OCI-LY7 (cell line): ENCODE results near the gene HIF1A. TPM values are rescaled to one million over a fixed set of nuclear protein-coding genes. Genes with fewer than 3 reads are reported as not detected.

Experiments
- BruUV-seq: library from RNA; stranded (reverse); fragments of 400-500 nt; replicated peaks from 2 replicates; lab custom pipeline; 2021; lab: Mats Ljungman, UMichigan
- CTCF ChIA-PET: fragments of 300-600 bp; sonication (Branson Sonifier 250); formaldehyde crosslinking; loops from one replicate; lab custom pipeline; 2022; ENCODE audit warnings: antibody characterized with exemption; ENCODE audit not compliant: unreplicated experiment; lab: Charles Lee
- POLR2A ChIA-PET: fragments of 300-600 bp; sonication (Branson Sonifier 250); formaldehyde crosslinking; loops from one replicate; lab custom pipeline; 2022; ENCODE audit warnings: antibody characterized with exemption; lab: Charles Lee
- DNase-seq: peaks from one replicate; pipeline ENCODE4 v3.0.0-alpha.2; 2015; ENCODE audit warnings: low spot score
- H2AFZ ChIP-seq: fragments of 200-600 bp; sonication (generic), shearing (Covaris generic); 2 replicates; pipeline ENCODE4 v1.6.1; 2014; ENCODE audit warnings: mild to moderate bottlenecking, antibody characterized with exemption, low read length, moderate library complexity
- H3K27ac ChIP-seq: fragments of 200-600 bp; sonication (generic); 2 replicates; pipeline ENCODE4 v1.5.1; 2014; ENCODE audit warnings: mixed run types, low read depth, mild to moderate bottlenecking, moderate library complexity, low read length, inconsistent platforms; ENCODE audit not compliant: poor library complexity, severe bottlenecking
- H3K36me3 ChIP-seq: fragments of 200-600 bp; sonication (generic); 2 replicates; pipeline ENCODE4 v1.6.1; 2014; ENCODE audit warnings: mild to moderate bottlenecking, antibody characterized with exemption, low read length, moderate library complexity, mixed read lengths; ENCODE audit not compliant: insufficient read depth
- H3K4me1 ChIP-seq: fragments of 200-600 bp; sonication (generic); 2 replicates; pipeline ENCODE4 v1.5.1; 2014; ENCODE audit warnings: mild to moderate bottlenecking, low read length; ENCODE audit not compliant: insufficient read depth, poor library complexity, severe bottlenecking
- H3K4me2 ChIP-seq: fragments of 200-600 bp; sonication (generic); 2 replicates; pipeline ENCODE4 v1.6.1; 2014; ENCODE audit warnings: mild to moderate bottlenecking, low read length
- H3K4me3 ChIP-seq: fragments of 200-600 bp; sonication (generic); 2 replicates; pipeline ENCODE4 v1.5.1; 2014; ENCODE audit warnings: mild to moderate bottlenecking, low read depth, low read length; ENCODE audit not compliant: poor library complexity, severe bottlenecking
- H3K79me2 ChIP-seq: fragments of 200-600 bp; sonication (generic); 2 replicates; pipeline ENCODE4 v1.6.1; 2016; ENCODE audit warnings: low read depth, mild to moderate bottlenecking, low read length, moderate library complexity, mixed read lengths; ENCODE audit not compliant: insufficient read depth
- H3K9me2 ChIP-seq: fragments of 200-600 bp; sonication (generic); 2 replicates; pipeline ENCODE4 v1.6.1; 2016; ENCODE audit warnings: mild to moderate bottlenecking, low read length, mixed read lengths; ENCODE audit not compliant: insufficient read depth
- H3K9me3 ChIP-seq: fragments of 200-600 bp; sonication (generic); 2 replicates; pipeline ENCODE4 v1.6.1; 2014; ENCODE audit warnings: mild to moderate bottlenecking, mixed run types, low read length, mixed read lengths
- H4K20me1 ChIP-seq: fragments of 200-600 bp; sonication (generic); 2 replicates; pipeline ENCODE4 v1.6.1; 2014; ENCODE audit warnings: mild to moderate bottlenecking, antibody characterized with exemption, low read length, moderate library complexity, mixed read lengths; ENCODE audit not compliant: insufficient read depth
- EZH2phosphoT487 ChIP-seq: fragments of 200-600 bp; sonication (generic); IDR thresholded peaks from 2 replicates; pipeline ENCODE4 v1.6.1; 2018; ENCODE audit warnings: low read depth, borderline replicate concordance, mild to moderate bottlenecking, mixed run types, antibody characterized with exemption, low read length, moderate library complexity, mixed read lengths
- intact Hi-C: fragments of 100-400 bp; cut with micrococcal nuclease; formaldehyde crosslinking; loops from one replicate; pipeline ENCODE4 v1.10.0; 2022; ENCODE audit not compliant: unreplicated experiment
- total RNA-seq, 2 experiments: library from RNA; depleted of rRNA in 1 of 2; stranded (reverse); fragments of >200 nt in 1 of 2; shearing (Covaris generic) in 1 of 2; gene quantifications; 2 replicates each; pipeline ENCODE4 v1.2.3, GENCODE V29; 2014 to 2022
- TF ChIP-seq, protein P1 (sequence below): fragments of 200-600 bp; sonication (generic); conservative IDR thresholded peaks from 2 replicates; pipeline ENCODE4 v1.5.1; 2014; ENCODE audit warnings: mild to moderate bottlenecking, antibody characterized with exemption, low read length, moderate library complexity, mixed read lengths

HIF1A gene
- total RNA-seq, 2 experiments from 2014 or later, result 71.7 to 88.1 TPM

GRCh38 chr14:61756135-61756534, 60.8 kb downstream of the HIF1A start:
- H3K4me3 ChIP-seq, result no peak overlapping the region
- TF ChIP-seq, protein P1, sequence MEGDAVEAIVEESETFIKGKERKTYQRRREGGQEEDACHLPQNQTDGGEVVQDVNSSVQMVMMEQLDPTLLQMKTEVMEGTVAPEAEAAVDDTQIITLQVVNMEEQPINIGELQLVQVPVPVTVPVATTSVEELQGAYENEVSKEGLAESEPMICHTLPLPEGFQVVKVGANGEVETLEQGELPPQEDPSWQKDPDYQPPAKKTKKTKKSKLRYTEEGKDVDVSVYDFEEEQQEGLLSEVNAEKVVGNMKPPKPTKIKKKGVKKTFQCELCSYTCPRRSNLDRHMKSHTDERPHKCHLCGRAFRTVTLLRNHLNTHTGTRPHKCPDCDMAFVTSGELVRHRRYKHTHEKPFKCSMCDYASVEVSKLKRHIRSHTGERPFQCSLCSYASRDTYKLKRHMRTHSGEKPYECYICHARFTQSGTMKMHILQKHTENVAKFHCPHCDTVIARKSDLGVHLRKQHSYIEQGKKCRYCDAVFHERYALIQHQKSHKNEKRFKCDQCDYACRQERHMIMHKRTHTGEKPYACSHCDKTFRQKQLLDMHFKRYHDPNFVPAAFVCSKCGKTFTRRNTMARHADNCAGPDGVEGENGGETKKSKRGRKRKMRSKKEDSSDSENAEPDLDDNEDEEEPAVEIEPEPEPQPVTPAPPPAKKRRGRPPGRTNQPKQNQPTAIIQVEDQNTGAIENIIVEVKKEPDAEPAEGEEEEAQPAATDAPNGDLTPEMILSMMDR, result no peak
- TF ChIP-seq EZH2phosphoT487, result no peak
- DNase-seq, result no peak
- intact Hi-C loops, result no loop called here
- no TSS peak for BruUV-seq
- H3K36me3 ChIP-seq, result peaks cover 4% of the 10 kb centered on the region; the same call in 1 of the 2 replicates
- no peaks in the 10 kb centered on the region for H3K79me2 ChIP-seq
- H4K20me1 ChIP-seq, result no peaks in the 10 kb centered on the region
- H3K9me2 ChIP-seq, result no peaks in the 10 kb centered on the region
- ChIA-PET CTCF (no interaction called here), POLR2A (interaction anchor here (0.6 kb wide), 1 partner anchor 322 kb away, joined by 6 read pairs; no protein-coding TSS in a partner anchor)
- no peak overlapping the region for H2AFZ ChIP-seq
- no peak overlapping the region for H3K27ac ChIP-seq
- no peaks in the 10 kb centered on the region for H3K9me3 ChIP-seq
- no peak overlapping the region for H3K4me2 ChIP-seq
- H3K4me1 ChIP-seq, result peaks cover 26% of the 10 kb centered on the region

GRCh38 chr14:61759878-61760277, 64.6 kb downstream of the HIF1A start:
- H3K9me2 ChIP-seq, result no peaks in the 10 kb centered on the region
- no peaks in the 10 kb centered on the region for H3K9me3 ChIP-seq
- peaks cover 19% of the 10 kb centered on the region for H3K4me1 ChIP-seq
- peaks cover 6% of the 10 kb centered on the region; the same call in 1 of the 2 replicates for H4K20me1 ChIP-seq
- no peak overlapping the region for H3K4me2 ChIP-seq
- ChIA-PET CTCF (no interaction called here), POLR2A (interaction anchor here (0.6 kb wide), 1 partner anchor 11 kb away, joined by 5 read pairs; no protein-coding TSS in a partner anchor)
- no peak overlapping the region for H2AFZ ChIP-seq
- no peak for TF ChIP-seq EZH2phosphoT487
- TF ChIP-seq, protein P1, result no peak
- intact Hi-C loops, result no loop called here
- no peak overlapping the region for H3K27ac ChIP-seq
- BruUV-seq, result no TSS peak
- H3K79me2 ChIP-seq, result peaks cover 26% of the 10 kb centered on the region
- no peak for DNase-seq
- H3K4me3 ChIP-seq, result no peak overlapping the region
- 0 out of 2 replicates have a peak, but pooled peaks cover 6% of the 10 kb centered on the region for H3K36me3 ChIP-seq

GRCh38 chr14:61761557-61761956, 66.2 kb downstream of the HIF1A start:
- CTCF ChIA-PET, result interaction anchor here (0.8 to 1.6 kb wide), 5 partner anchors 19 to 291 kb away, joined by 3 to 9 read pairs (median 3); no protein-coding TSS in a partner anchor

More at GRCh38 chr14:61761557-61761956, 66.2 kb downstream of the HIF1A start:
- Histone ChIP-seq H3K4me1 (peaks cover 36% of the 10 kb centered on the region), H2AFZ (peak overlapping the region; percentile 90), H3K9me3 (no peaks in the 10 kb centered on the region), H4K20me1 (peaks cover 10% of the 10 kb centered on the region; the same call in 1 of the 2 replicates), H3K79me2 (peaks cover 43% of the 10 kb centered on the region), H3K9me2 (no peaks in the 10 kb centered on the region), H3K4me3 (peak overlapping the region; percentile 92), H3K27ac (peak overlapping the region; percentile 74), H3K4me2 (peak overlapping the region; percentile 86), H3K36me3 (peaks cover 23% of the 10 kb centered on the region)
- TSS peak; percentile 99 for BruUV-seq
- intact Hi-C loops, result no loop called here
- DNase-seq, result no peak
- no peak for TF ChIP-seq EZH2phosphoT487
- TF ChIP-seq, protein P1, result no peak
- POLR2A ChIA-PET, result interaction anchor here (0.6 to 5.6 kb wide), 27 partner anchors 9 to 297 kb away, joined by 3 to 55 read pairs (median 4); partner anchors contain the start of gene HIF1A
